ENCODE measurements around the gene SMC1B. TPM values are rescaled to one million over a fixed set of nuclear protein-coding genes. Genes with fewer than 3 reads are reported as not detected.
A peak's percentile ranks its signal among the peaks of the same experiment; 100 is the strongest.

The SMC1B gene
- total RNA-seq, 2 donors from 2014 or later: not detected

GRCh38 chr22:45335854-45336522 is 77.4 kb downstream of the SMC1B start:
- TF ChIP-seq, protein P1, sequence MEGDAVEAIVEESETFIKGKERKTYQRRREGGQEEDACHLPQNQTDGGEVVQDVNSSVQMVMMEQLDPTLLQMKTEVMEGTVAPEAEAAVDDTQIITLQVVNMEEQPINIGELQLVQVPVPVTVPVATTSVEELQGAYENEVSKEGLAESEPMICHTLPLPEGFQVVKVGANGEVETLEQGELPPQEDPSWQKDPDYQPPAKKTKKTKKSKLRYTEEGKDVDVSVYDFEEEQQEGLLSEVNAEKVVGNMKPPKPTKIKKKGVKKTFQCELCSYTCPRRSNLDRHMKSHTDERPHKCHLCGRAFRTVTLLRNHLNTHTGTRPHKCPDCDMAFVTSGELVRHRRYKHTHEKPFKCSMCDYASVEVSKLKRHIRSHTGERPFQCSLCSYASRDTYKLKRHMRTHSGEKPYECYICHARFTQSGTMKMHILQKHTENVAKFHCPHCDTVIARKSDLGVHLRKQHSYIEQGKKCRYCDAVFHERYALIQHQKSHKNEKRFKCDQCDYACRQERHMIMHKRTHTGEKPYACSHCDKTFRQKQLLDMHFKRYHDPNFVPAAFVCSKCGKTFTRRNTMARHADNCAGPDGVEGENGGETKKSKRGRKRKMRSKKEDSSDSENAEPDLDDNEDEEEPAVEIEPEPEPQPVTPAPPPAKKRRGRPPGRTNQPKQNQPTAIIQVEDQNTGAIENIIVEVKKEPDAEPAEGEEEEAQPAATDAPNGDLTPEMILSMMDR (IDR thresholded peaks at IDR 0.05): no peak
- H3K36me3 ChIP-seq: peaks cover 18% of the 10 kb centered on the region
- peaks cover 0 to 40% of the 10 kb centered on the region in 2 donors for H3K4me1 ChIP-seq

GRCh38 chr22:45335021-45335818 is 78.2 kb downstream of the SMC1B start:
- Histone ChIP-seq H3K36me3 (peaks cover 18% of the 10 kb centered on the region), H3K9me3 (no peaks in the 10 kb centered on the region), H3K27ac (peak overlapping the region; percentile 71 to 91), H3K4me3 (no peak overlapping the region), H3K27me3 (no peaks in the 10 kb centered on the region), H3K4me1 (peaks cover 0 to 40% of the 10 kb centered on the region in 2 donors)
- peak; percentile 70 for DNase-seq (ENCODE audit: low spot score)
- TF ChIP-seq, protein P1 (IDR thresholded peaks at IDR 0.05): peak in 1 of 2 donors; percentile 32

More at GRCh38 chr22:45335854-45336522, 77.4 kb downstream of the SMC1B start:
- Histone ChIP-seq H3K4me3 (no peak overlapping the region), H3K27me3 (no peaks in the 10 kb centered on the region), H3K27ac (peak overlapping the region; percentile 71 to 91), H3K9me3 (no peaks in the 10 kb centered on the region)
- DNase-seq (ENCODE audit: low spot score): no peak

GRCh38 chr22:45334528-45334927 is 78.9 kb downstream of the SMC1B start:
- peaks cover 14% of the 10 kb centered on the region for H3K36me3 ChIP-seq
- peaks cover 0 to 40% of the 10 kb centered on the region in 2 donors for H3K4me1 ChIP-seq
- peak overlapping the region; percentile 71 to 91 for H3K27ac ChIP-seq
- H3K9me3 ChIP-seq: no peaks in the 10 kb centered on the region
- TF ChIP-seq, protein P1 (IDR thresholded peaks at IDR 0.05): no peak
- no peaks in the 10 kb centered on the region for H3K27me3 ChIP-seq
- DNase-seq (ENCODE audit: low spot score): no peak
- no peak overlapping the region for H3K4me3 ChIP-seq

- Histone ChIP-seq H3K36me3 (peaks cover 12% of the 10 kb centered on the region), H3K4me1 (peaks cover 0 to 45% of the 10 kb centered on the region in 2 donors), H3K27ac (peak overlapping the region; percentile 71 to 91), H3K4me3 (no peak overlapping the region), H3K27me3 (no peaks in the 10 kb centered on the region), H3K9me3 (no peaks in the 10 kb centered on the region)
- DNase-seq (ENCODE audit: low spot score): no peak
- TF ChIP-seq, protein P1 (IDR thresholded peaks at IDR 0.05): no peak
Measured at GRCh38 chr22:45334068-45334467, 79.3 kb downstream of the SMC1B start.

- DNase-seq (ENCODE audit: low spot score): no peak
- Histone ChIP-seq H3K4me3 (no peak overlapping the region), H3K27ac (peak overlapping the region in 1 of 2 donors; percentile 75), H3K27me3 (no peaks in the 10 kb centered on the region), H3K36me3 (peaks cover 18% of the 10 kb centered on the region), H3K4me1 (peaks cover 0 to 43% of the 10 kb centered on the region in 2 donors), H3K9me3 (no peaks in the 10 kb centered on the region)
- TF ChIP-seq, protein P1 (IDR thresholded peaks at IDR 0.05): no peak
Measured at GRCh38 chr22:45332001-45332400, 81.4 kb downstream of the SMC1B start.

Measured in right atrium auricular region (tissue), 2 donors.